IMR-90 (cell line): Measurements from ENCODE around the gene CTDP1. TPM values are rescaled to one million over a fixed set of nuclear protein-coding genes. Genes with fewer than 3 reads are reported as not detected.

Source experiments
- ATAC-seq: fragments of 200-7000 bp; cut with Tn5 transposase; 2 replicates; pipeline ENCODE4 v1.9.1; 2020; ENCODE audit warnings: low read depth, mild to moderate bottlenecking, moderate library complexity
- BruUV-seq: library from RNA; stranded (reverse); fragments of 400-500 nt; replicated peaks from 2 replicates; lab custom pipeline; 2021; lab: Mats Ljungman, UMichigan
- CTCF ChIA-PET: fragments of 300-600 bp; formaldehyde crosslinking; extraction: SDS; loops from one replicate; lab custom pipeline; 2021; ENCODE audit warnings: antibody characterized with exemption; lab: Yijun Ruan, JAX
- POLR2A ChIA-PET: fragments of 300-600 bp; sonication (Branson Sonifier 250); formaldehyde crosslinking; loops from one replicate; lab custom pipeline; 2022; ENCODE audit warnings: antibody characterized with exemption; ENCODE audit not compliant: unreplicated experiment; lab: Charles Lee
- DNase-seq: peaks from one replicate; pipeline ENCODE4 v3.0.0; 2013
- H2AFZ ChIP-seq: replicated peaks from 2 replicates; pipeline ENCODE3; 2013; ENCODE audit warnings: low read length, mild to moderate bottlenecking; ENCODE audit not compliant: poor library complexity
- H2AK5ac ChIP-seq: 2 replicates; pipeline ENCODE4 v1.6.1; 2013; ENCODE audit warnings: low read depth, low read length, inconsistent platforms
- H2AK9ac ChIP-seq: replicated peaks from 2 replicates; pipeline ENCODE3; 2013; ENCODE audit warnings: mild to moderate bottlenecking, low read depth, low read length, moderate library complexity; ENCODE audit not compliant: poor library complexity
- H2BK120ac ChIP-seq: 2 replicates; pipeline ENCODE4 v1.6.1; 2013; ENCODE audit warnings: low read depth, low read length, inconsistent platforms
- H2BK15ac ChIP-seq: 3 replicates; pipeline ENCODE4 v1.6.1; 2013; ENCODE audit warnings: low read depth, low read length, inconsistent platforms
- H2BK20ac ChIP-seq: 2 replicates; pipeline ENCODE4 v1.6.1; 2013; ENCODE audit warnings: low read depth, mild to moderate bottlenecking, inconsistent platforms, low read length, moderate library complexity
- H2BK5ac ChIP-seq: 2 replicates; pipeline ENCODE4 v1.6.1; 2013; ENCODE audit warnings: mild to moderate bottlenecking, low read depth, low read length, inconsistent platforms; ENCODE audit not compliant: poor library complexity, severe bottlenecking
- H3K14ac ChIP-seq: replicated peaks from 2 replicates; pipeline ENCODE4 v1.6.1; 2013; ENCODE audit warnings: low read depth, low read length, inconsistent platforms
- H3K18ac ChIP-seq: 2 replicates; pipeline ENCODE4 v1.6.1; 2013; ENCODE audit warnings: low read depth, low read length, control low read depth
- H3K23ac ChIP-seq: 2 replicates; pipeline ENCODE4 v1.6.1; 2013; ENCODE audit warnings: low read depth, low read length, inconsistent platforms
- H3K27ac ChIP-seq: 2 replicates; pipeline ENCODE4 v1.5.1; 2013; ENCODE audit warnings: mild to moderate bottlenecking, control low read depth, low read length; ENCODE audit not compliant: insufficient read depth
- H3K27me3 ChIP-seq: 2 replicates; pipeline ENCODE4 v1.6.1; 2013; ENCODE audit warnings: low read length; ENCODE audit not compliant: control insufficient read depth, insufficient read depth
- H3K36me3 ChIP-seq: 2 replicates; pipeline ENCODE4 v1.6.1; 2013; ENCODE audit warnings: low read length, mixed read lengths; ENCODE audit not compliant: control insufficient read depth, insufficient read depth
- H3K4ac ChIP-seq: 2 replicates; pipeline ENCODE4 v1.6.1; 2013; ENCODE audit warnings: low read depth, low read length, inconsistent platforms
- H3K4me1 ChIP-seq: 2 replicates; pipeline ENCODE4 v1.6.1; 2013; ENCODE audit warnings: low read length, mixed read lengths; ENCODE audit not compliant: control insufficient read depth, insufficient read depth
- H3K4me2 ChIP-seq: 2 replicates; pipeline ENCODE4 v1.6.1; 2013; ENCODE audit warnings: low read depth, mild to moderate bottlenecking, control low read depth, low read length, moderate library complexity
- H3K4me3 ChIP-seq: 2 replicates; pipeline ENCODE4 v1.5.1; 2013; ENCODE audit warnings: low read depth, mild to moderate bottlenecking, control low read depth, low read length, moderate library complexity; ENCODE audit not compliant: insufficient read depth
- H3K56ac ChIP-seq: 2 replicates; pipeline ENCODE4 v1.6.1; 2013; ENCODE audit warnings: low read length, inconsistent platforms; ENCODE audit not compliant: insufficient read depth; ENCODE audit errors: extremely low read depth
- H3K79me1 ChIP-seq, 2 experiments: 2 replicates each; pipeline ENCODE4 v1.6.1; 2013; ENCODE audit warnings: low read length in 2 of 2, inconsistent platforms in 1 of 2, low read depth in 1 of 2
- H3K9ac ChIP-seq: 2 replicates; pipeline ENCODE4 v1.6.1; 2013; ENCODE audit warnings: low read depth, low read length, control low read depth
- H3K9me1 ChIP-seq: 2 replicates; pipeline ENCODE4 v1.6.1; 2013; ENCODE audit warnings: low read length, inconsistent platforms; ENCODE audit not compliant: insufficient read depth
- H3K9me3 ChIP-seq: 2 replicates; pipeline ENCODE4 v1.6.1; 2013; ENCODE audit warnings: low read length; ENCODE audit not compliant: control insufficient read depth, insufficient read depth
- H4K20me1 ChIP-seq: 2 replicates; pipeline ENCODE4 v1.6.1; 2013; ENCODE audit warnings: low read length, inconsistent platforms; ENCODE audit not compliant: insufficient read depth
- H4K5ac ChIP-seq: 2 replicates; pipeline ENCODE4 v1.6.1; 2013; ENCODE audit warnings: mild to moderate bottlenecking, low read depth, low read length, control low read depth
- H4K8ac ChIP-seq, 2 experiments: 2 replicates each; pipeline ENCODE4 v1.6.1; 2013; ENCODE audit warnings: low read depth in 2 of 2, low read length in 2 of 2, control low read depth in 1 of 2, inconsistent platforms in 1 of 2
- H4K91ac ChIP-seq: 2 replicates; pipeline ENCODE4 v1.6.1; 2013; ENCODE audit warnings: low read depth, low read length, inconsistent platforms; ENCODE audit not compliant: insufficient read depth
- CEBPB ChIP-seq: IDR thresholded peaks from 2 replicates; pipeline ENCODE4 v1.6.1; 2012; ENCODE audit warnings: low read depth, low read length, improper control_type of control experiment
- CHD1 ChIP-seq: IDR thresholded peaks from 2 replicates; pipeline ENCODE4 v1.6.1; 2012; ENCODE audit warnings: low read depth, low read length, improper control_type of control experiment
- ELK1 ChIP-seq: fragments of 150-350 bp; IDR thresholded peaks from 2 replicates; pipeline ENCODE4 v1.6.1; 2016; ENCODE audit warnings: low read depth, mild to moderate bottlenecking, low read length, moderate library complexity, borderline replicate concordance
- MAFK ChIP-seq: IDR thresholded peaks from 2 replicates; pipeline ENCODE4 v1.6.1; 2012; ENCODE audit warnings: low read depth, low read length, improper control_type of control experiment
- MXI1 ChIP-seq: IDR thresholded peaks from 2 replicates; pipeline ENCODE4 v1.6.1; 2012; ENCODE audit warnings: low read depth, mild to moderate bottlenecking, low read length, moderate library complexity, borderline replicate concordance
- POLR2A ChIP-seq: IDR thresholded peaks from 2 replicates; pipeline ENCODE4 v1.6.1; 2012; ENCODE audit warnings: mild to moderate bottlenecking, low read depth, low read length
- RAD21 ChIP-seq: IDR thresholded peaks from 2 replicates; pipeline ENCODE4 v1.6.1; 2012; ENCODE audit warnings: low read length, improper control_type of control experiment
- RFX5 ChIP-seq: IDR thresholded peaks from 2 replicates; pipeline ENCODE4 v1.8.0; 2012; ENCODE audit warnings: low read depth, mild to moderate bottlenecking, low read length, moderate library complexity
- SMC3 ChIP-seq: fragments of 150-350 bp; IDR thresholded peaks from 2 replicates; pipeline ENCODE4 v1.6.1; 2016; ENCODE audit warnings: low read depth, mild to moderate bottlenecking, antibody characterized with exemption, low read length, moderate library complexity
- WGBS, 2 experiments: methylation state at CpG; one replicate each; pipeline versions ENCODE4 v1.1.5 to v1.1.7; 2013; ENCODE audit warnings: missing lambda C conversion rate in 2 of 2; ENCODE audit not compliant: insufficient read length in 1 of 2; ENCODE audit errors: extremely low coverage in 2 of 2; 5-methylcytosine and 5-hydroxymethylcytosine counted together
- dilution Hi-C: fragments of 300-500 bp; cut with HindIII; formaldehyde crosslinking; loops from one replicate; pipeline ENCODE4 v1.14.3; 2018; ENCODE audit warnings: low sequenced_read_pairs; ENCODE audit not compliant: unreplicated experiment
- in situ Hi-C: fragments of 300-500 bp; cut with MboI; formaldehyde crosslinking; loops from 3 replicates; pipeline ENCODE4 v1.14.3; 2019; ENCODE audit warnings: low sequenced_read_pairs, inconsistent platforms, mixed read lengths
- intact Hi-C: fragments of 100-400 bp; cut with micrococcal nuclease; formaldehyde crosslinking; loops from 2 replicates; pipeline ENCODE4 v1.10.0; 2022
- polyA plus RNA-seq, 3 experiments: library from polyadenylated mRNA; depleted of rRNA; stranded (reverse); fragments of >200 nt; gene quantifications; 2 replicates each; pipeline ENCODE4 v1.2.3, GENCODE V29; 2012; ENCODE audit warnings: low replicate concordance in 1 of 3
- total RNA-seq: library from RNA; depleted of rRNA; stranded (reverse); fragments of >200 nt; gene quantifications from 2 replicates; pipeline ENCODE4 v1.2.3, GENCODE V29; 2012

Gene CTDP1
- total and polyA plus RNA-seq, 2 of the 4 experiments (the other 2 are of a cell fraction) = 13.4 to 17.6 TPM

DNA sequence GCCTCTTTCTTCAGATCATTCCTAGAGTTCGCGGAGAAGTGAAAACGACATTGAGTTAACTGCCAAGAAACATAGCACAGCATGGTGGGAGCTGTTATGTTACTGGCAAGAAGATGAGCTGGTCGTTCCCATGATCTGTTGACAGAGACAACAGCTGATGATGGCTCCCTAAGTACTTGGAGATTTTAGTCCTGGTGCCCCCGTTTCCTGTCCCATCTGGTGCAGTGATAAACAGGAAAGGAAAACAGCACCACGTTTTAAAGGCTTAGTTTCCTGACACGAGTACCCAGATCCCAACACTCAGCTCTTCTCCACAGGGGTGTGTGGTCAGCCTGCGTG, 61.7 kb downstream of the CTDP1 start:
- dilution Hi-C loops = no loop called here
- TF ChIP-seq SMC3 = no peak
- TF ChIP-seq POLR2A = no peak
- no peak for TF ChIP-seq RFX5
- no peak for TF ChIP-seq ELK1
- TF ChIP-seq MAFK = no peak
- no peak for TF ChIP-seq CHD1
- TF ChIP-seq CEBPB = no peak
- no peak for TF ChIP-seq MXI1
- no peak for TF ChIP-seq RAD21
- no peak for DNase-seq

More for the DNA sequence above, 61.7 kb downstream of the CTDP1 start:
- Histone ChIP-seq H3K56ac (no peak overlapping the region), H3K18ac (no peak overlapping the region), H3K4me2 (no peak overlapping the region), H3K9me1 (no peaks in the 10 kb centered on the region; the same call in 1 of the 2 replicates), H3K27ac (no peak overlapping the region), H4K20me1 (no peaks in the 10 kb centered on the region), H3K9ac (no peak overlapping the region), H3K14ac (no peak overlapping the region), H3K4me3 (no peak overlapping the region), H3K9me3 (no peaks in the 10 kb centered on the region; the same call in 1 of the 2 replicates), H2BK20ac (no peak overlapping the region), H2AK9ac (no peak overlapping the region), H2AK5ac (no peak overlapping the region), H2BK5ac (no peak overlapping the region), H4K5ac (no peak overlapping the region), H3K27me3 (no peaks in the 10 kb centered on the region), H4K91ac (no peak overlapping the region), H3K23ac (no peak overlapping the region), H2BK15ac (no peak overlapping the region), H4K8ac (no peak overlapping the region), H2BK120ac (no peak overlapping the region), H3K79me1 (peaks cover 10 to 20% of the 10 kb centered on the region in 2 experiments; a peak in 3 of 4 replicates), H3K4me1 (no peaks in the 10 kb centered on the region), H3K4ac (no peak overlapping the region), H3K36me3 (peaks cover 48% of the 10 kb centered on the region), H2AFZ (no peak overlapping the region)
- in situ Hi-C loops (no loop called here), intact Hi-C loops (loop anchor here (2.0 kb wide), 1 partner anchor 17 kb away; no protein-coding TSS in a partner anchor)
- ATAC-seq = no peak
- no TSS peak for BruUV-seq
- WGBS, 2 experiments = 50% methylated on average over 2 of the region's 8 CpGs; no CpG with 5 or more reads in 1 of the 2 experiments
- ChIA-PET CTCF (no interaction called here), POLR2A (no interaction called here)
